GM20431 (cell line): ENCODE measurements around the gene TMPRSS11D.

Experiments used
- in situ Hi-C: fragments of 300-500 bp; cut with MseI, MboI; formaldehyde crosslinking; loops from one replicate; pipeline ENCODE4 v1.15.0; 2020; ENCODE audit warnings: low sequenced_read_pairs; ENCODE audit not compliant: unreplicated experiment

TMPRSS11D gene

DNA sequence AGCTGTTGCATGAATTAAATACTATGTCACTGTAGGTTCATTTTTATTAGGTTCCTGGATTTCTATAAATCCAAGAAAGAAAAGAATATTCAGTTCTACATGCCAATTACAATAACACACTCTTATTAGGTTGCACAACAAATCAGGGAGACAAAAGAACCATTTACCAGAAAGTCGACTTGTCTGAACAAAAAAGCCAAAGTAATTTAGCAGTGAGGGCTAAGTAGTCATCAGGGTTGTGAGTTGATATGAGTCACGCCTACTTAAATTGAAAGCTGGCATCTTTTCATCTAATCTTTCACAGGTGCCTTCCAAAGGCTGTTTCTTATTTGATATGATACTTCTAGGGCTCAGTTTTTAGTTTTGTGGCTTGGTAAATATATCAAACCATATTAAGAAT, 104.2 kb downstream of the TMPRSS11D start:
- in situ Hi-C loops, result no loop called here

DNA sequence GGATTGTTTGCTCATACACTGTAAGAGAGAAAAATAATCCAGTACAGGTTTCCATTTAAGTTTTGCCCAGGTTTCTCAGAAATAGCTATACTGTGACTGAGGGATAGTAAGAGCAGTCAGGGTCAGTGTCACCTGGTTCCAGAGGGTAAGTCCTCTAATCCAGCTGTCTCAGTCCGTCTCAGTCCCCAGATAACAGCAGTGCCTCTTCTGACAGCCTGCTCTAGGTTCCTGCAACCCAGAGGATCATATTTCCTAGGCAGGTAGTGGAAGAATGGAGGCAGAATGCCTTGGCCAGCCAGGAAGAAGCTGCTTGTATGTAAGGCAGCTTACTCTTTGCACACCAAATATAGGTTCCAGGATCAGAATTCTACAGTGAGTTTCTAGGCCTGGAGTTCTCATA, 107.1 kb downstream of the TMPRSS11D start:
- in situ Hi-C loops, result no loop called here
